Activated effector memory CD4-positive, alpha-beta T cell treated with Interleukin-2 at 50 U/mL for 16 hours (primary cell): Measurements from ENCODE around the gene SGK1.

Source experiments
- DNase-seq: peaks from one replicate; pipeline ENCODE4 v3.0.0-alpha.2; 2020

The SGK1 gene

DNA sequence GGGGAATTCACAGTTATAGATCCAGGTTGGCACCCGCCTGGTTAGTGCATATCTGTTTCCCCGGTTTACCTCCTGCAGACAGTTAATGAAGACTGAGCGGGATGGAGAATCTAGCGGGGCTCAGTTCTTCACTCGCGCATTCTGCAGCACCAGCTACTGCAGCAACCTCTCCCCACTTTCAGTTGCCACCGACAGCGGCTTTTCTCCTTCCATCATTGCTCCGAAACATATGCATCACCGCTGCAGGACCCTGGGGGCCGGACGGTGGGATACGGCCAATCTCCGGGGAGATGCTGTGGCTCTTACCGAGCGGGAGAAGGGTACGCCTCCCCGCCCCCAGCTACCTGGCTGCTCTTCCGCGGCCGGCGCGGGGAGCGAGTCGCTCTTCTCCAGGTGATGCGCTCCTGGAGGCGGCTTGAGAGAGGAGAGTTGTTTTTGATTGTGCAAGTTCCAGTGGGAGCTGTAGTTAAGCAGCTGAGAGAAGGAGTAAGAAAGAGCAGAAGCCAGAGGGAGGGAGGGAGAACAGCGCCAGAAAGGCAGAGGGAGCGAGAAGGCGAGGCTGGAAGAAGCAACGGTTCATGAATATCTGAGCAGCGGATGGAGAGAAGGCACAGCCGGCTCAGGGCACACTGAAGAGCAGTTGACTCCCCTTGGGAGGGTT is at the start of gene SGK1:
SGK1 (minus strand) TSS at position 642 of the 661 bp plus-strand sequence. CDS start 652 bp downstream, outside the sequence.
- DNase-seq = peak; percentile 10

DNA sequence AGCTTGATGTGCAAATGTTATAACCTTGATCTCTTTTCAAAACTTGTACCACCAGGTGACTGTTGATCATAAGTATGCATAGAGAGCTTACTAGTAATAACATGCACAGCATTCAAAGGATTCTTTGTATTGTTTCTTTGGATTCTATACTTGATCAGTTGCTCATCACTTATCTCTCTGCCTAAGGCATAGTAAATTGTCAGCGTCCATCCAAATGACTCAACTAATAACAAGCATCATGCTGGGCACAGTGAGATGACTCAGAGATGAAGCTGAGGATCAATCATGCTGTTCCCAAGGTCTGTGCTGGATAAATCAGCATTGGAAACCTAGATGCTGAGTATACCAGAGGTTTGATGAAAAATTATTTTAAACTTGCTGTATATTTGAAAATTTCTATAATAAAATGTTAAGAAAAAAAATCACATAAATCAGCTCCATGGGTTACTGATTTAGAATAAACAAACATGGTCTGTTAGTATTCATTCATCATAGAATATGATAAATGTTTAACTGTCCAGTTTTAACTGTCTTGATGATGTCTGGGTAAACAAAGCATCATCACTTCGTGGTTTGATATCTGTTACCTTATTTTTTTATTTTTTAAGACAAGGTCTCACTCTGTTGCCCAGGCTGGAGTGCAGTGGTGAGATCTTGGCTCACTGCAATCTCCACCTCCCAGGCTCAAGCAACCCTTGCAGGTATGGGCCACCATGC is 45.6 kb upstream of the SGK1 start:
- DNase-seq = no peak

- no peak for DNase-seq
These were observed 43.1 kb upstream of the SGK1 start for GRCh38 chr6:134361011-134361410.

GRCh38 chr6:134359302-134359701 is 41.4 kb upstream of the SGK1 start:
- no peak for DNase-seq

GRCh38 chr6:134358320-134358719 is 40.4 kb upstream of the SGK1 start:
- no peak for DNase-seq

DNA sequence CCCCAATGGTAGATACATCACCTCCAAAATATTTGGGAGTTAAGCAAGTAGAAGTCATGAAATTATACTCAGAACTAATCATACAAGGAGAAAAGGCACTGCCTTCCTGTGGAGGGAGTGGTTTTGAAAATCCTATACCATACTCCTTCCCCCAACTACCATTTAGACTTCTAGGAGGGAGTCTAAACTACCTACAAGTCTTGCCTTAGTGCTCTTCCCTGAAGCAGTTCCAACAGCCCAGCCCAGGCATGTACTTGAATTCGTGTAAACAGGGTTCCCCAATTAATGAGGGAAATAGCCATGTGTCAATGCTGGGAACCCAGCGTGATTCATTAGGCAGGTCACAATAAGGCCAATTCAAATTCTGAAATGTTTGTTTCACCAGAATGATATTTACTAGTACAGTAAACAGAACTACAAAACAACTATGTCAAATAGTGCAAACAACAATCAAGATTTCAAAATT is 39.1 kb upstream of the SGK1 start:
- DNase-seq = no peak

DNA sequence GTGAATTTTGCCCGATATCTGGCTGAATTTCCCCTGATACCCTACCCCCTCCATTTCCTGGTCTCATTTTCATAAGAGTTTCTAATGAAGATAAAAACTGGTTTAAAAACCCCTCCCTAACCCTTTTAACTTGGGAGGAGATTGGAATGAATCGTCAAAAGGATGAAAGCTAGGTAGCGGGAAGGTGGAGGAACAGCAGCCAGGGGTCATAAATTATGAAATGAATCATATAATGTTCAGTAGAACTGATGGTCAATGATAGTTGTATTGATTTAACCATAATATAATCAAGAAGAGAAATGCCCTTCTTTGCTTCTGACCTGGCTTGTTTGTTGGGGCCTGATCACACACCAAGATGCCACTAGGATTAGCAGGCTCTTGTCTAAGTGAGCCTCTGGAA is 38.5 kb upstream of the SGK1 start:
- DNase-seq = no peak

GRCh38 chr6:134352786-134353480 is 35.0 kb upstream of the SGK1 start:
- no peak for DNase-seq

GRCh38 chr6:134351615-134352474 is 33.9 kb upstream of the SGK1 start:
- no peak for DNase-seq

DNA sequence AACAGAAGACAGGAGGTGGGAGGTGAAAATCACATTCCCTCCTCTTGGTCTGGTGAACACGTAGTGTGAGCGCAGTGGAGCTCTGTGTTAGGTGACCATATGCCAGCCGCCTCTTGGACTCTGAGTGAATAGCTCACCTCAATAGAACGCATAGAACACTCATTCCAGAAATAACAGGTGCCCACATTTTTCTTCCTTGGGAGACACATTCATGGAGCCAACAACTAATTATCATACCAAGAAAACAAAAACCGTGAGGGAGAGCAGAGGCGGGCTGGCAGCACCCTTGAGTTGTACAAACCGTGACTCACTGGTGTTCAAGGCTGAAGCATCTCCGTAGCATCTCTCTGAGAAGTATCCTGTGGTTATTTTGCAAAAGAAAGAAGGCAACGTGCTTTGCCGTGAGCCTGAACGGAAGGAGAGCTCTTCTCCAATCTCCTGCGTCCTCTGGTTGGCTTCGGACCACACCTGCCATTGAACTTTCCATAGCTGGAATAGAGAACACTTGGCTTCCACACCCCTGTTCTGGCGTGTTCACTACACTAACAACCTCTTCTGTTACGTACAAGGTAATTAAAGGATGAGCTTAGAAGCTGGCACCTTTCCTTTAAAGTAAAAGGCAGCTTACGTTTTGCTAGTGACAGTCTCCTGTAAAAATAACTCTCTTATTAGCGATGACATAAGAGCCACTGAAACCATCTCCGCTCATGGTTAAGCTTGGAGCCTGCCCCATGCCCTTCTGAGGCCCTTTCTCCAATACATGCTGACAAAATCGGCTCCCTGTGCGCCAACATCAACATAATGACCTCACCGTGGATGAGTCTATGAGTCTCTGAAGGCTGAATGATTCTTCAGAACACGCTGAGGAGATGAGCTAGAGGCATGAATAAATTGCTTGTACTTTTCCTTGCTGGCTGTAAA is 30.2 kb upstream of the SGK1 start:
- DNase-seq = no peak

DNA sequence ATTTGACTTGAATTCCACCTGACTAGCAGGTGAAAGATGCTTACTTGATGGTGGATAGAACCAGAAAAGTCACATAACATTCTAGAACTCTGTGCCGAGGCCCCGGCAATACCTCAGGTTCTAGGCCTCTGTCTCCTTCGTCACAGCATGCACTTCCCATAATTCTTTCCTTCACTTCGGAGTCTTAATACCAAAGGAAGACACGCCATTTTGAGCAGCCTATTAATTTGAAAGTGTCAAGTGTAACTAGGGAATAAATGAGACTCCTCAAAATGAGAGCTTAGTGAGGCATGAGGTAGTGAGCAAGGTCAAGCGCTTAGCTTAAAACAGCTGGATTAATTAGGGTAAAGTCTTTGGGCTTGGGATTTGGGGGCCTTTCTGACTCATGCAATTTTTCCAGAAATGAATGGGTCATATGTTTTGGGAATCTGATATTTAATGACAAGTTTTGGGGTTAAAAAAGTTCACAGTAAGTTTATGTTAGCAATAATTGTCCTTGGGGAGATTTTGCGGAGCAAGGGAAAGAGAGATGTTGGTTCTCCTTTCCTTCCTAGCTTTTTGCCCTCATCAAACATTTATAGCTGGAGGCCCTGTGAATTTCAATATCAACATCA is 29.1 kb upstream of the SGK1 start:
- no peak for DNase-seq

- DNase-seq = no peak
These were observed 27.9 kb upstream of the SGK1 start for GRCh38 chr6:134345789-134346188.

DNA sequence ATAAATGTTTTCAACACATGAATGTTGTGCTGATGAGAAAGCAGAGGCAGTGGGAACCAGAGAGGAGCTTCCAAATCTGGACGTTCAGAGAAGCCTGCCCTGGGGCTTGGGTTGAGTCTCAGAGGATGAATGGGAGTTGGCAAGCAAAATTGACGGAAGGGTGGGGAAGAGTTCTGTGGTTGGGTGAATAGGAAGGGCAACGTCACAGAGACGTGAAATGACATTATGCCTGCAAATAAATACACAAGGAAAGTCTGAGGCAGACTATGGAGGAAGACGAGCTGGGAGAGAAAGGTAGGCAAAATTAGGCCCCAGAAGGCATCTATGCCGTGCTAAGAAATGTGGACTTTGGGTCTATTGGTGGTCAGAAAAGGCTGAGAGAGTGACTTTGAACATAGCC is 25.2 kb upstream of the SGK1 start:
- no peak for DNase-seq

DNA sequence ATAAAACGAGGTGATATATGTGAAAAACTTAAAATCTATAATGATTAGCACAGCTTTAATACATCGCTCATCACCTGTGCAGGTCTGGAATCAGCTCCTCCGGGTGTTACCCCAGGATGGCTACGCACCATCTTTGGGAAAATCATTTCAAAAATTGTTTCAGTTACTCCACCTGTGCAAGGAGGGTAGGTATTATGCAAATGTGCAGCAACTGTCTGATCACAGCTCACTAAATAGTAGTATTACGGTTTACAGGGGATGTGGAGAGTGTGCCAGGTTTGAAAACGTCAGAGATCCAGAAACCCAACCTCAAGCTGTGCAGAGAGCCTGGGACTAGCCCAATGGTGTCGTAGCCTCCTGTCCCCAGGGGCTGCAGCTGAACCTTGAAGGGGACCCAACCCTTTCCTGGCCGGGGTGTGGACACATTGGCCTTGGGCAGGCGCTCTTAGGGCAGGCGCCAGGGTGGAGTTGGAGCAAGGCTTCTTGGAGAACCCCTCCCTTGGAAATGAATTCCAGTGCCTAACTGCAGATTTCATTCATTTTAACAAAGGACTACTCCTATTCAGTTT is 24.2 kb upstream of the SGK1 start:
- no peak for DNase-seq

- no peak for DNase-seq
These were observed 22.5 kb upstream of the SGK1 start for GRCh38 chr6:134340179-134340975.

DNA sequence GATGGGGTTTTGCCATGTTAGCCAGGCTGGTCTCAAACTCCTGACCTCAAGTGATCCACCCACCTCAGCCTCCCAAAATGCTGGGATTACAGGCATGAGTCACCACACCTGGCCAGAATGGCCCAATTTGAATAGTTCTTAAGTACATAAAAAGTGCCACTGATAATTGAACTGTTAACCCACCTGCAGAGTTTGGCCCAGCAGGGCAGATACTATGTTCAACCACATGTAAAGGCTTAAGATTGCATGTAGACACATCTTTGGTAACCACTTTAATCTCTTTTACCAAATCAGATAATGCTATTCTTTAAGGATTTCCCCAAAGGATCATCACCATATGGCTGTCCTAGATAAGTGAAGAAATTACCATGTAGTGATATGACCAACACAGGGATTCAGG is 21.3 kb upstream of the SGK1 start:
- no peak for DNase-seq

- no peak for DNase-seq
These were observed 13.3 kb upstream of the SGK1 start for GRCh38 chr6:134331256-134331655.

DNA sequence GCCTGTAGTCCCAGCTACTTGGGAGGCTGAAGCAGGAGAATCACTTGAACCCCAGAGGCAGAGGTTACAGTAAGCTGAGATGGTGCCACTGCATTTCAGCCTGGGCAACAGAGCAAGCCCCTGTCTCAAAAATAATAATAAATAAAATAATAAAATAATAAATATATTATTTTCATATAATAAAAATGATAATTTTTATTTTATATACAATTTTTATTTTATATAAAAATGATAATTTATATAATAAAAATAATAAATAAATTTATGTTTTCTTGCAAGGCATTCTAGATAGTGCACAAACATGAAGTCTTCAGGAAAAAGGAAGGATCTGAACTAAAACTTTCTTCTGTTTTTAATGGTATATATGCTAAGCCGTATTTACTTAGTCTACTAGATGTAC is 12.6 kb upstream of the SGK1 start:
- no peak for DNase-seq

DNA sequence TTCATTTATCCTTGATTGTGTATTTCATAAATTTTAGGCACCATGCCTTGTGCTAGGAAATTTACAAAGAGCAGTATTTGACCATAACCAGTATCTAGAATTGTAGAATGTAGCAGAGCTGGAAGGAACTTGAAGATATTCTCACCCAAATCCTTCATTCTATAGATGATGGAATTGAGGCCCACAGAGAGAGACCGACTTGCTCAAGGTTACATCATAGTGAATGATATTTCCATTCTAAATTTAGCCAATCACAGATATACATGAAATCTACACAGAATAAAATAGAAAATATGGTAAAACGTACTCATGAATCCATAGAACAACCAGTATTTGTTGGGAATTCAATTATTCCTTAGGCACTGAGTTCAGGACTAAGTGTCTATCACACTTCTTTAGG is 10.9 kb upstream of the SGK1 start:
- DNase-seq = no peak

- no peak for DNase-seq
These were observed 10.2 kb upstream of the SGK1 start for GRCh38 chr6:134328138-134328537.
